IMR-90 (cell line): Measurements from ENCODE around the gene LGI1.

Source experiments
- CEBPB ChIP-seq: IDR thresholded peaks from 2 replicates; pipeline ENCODE4 v1.6.1; 2012; ENCODE audit warnings: low read depth, low read length, improper control_type of control experiment
- FOS ChIP-seq: fragments of 150-350 bp; IDR thresholded peaks from 2 replicates; pipeline ENCODE4 v1.6.1; 2016; ENCODE audit warnings: low read depth, low read length
- MAFK ChIP-seq: IDR thresholded peaks from 2 replicates; pipeline ENCODE4 v1.6.1; 2012; ENCODE audit warnings: low read depth, low read length, improper control_type of control experiment
- MXI1 ChIP-seq: IDR thresholded peaks from 2 replicates; pipeline ENCODE4 v1.6.1; 2012; ENCODE audit warnings: low read depth, mild to moderate bottlenecking, low read length, moderate library complexity, borderline replicate concordance
- POLR2A ChIP-seq: IDR thresholded peaks from 2 replicates; pipeline ENCODE4 v1.6.1; 2012; ENCODE audit warnings: mild to moderate bottlenecking, low read depth, low read length
- RCOR1 ChIP-seq: IDR thresholded peaks from 2 replicates; pipeline ENCODE4 v1.6.1; 2012; ENCODE audit warnings: mild to moderate bottlenecking, low read length, improper control_type of control experiment; ENCODE audit not compliant: insufficient replicate concordance
- SMC3 ChIP-seq: fragments of 150-350 bp; IDR thresholded peaks from 2 replicates; pipeline ENCODE4 v1.6.1; 2016; ENCODE audit warnings: low read depth, mild to moderate bottlenecking, antibody characterized with exemption, low read length, moderate library complexity
- TF ChIP-seq, protein P1 (sequence below): conservative IDR thresholded peaks from 2 replicates; pipeline ENCODE4 v1.5.1; 2012; ENCODE audit warnings: mild to moderate bottlenecking, low read depth, low read length, improper control_type of control experiment
- TF ChIP-seq, protein P2 (sequence below): fragments of 150-350 bp; IDR thresholded peaks from 2 replicates; pipeline ENCODE4 v1.6.1; 2017; ENCODE audit warnings: mild to moderate bottlenecking, antibody characterized with exemption, low read length, low read depth

DNA sequence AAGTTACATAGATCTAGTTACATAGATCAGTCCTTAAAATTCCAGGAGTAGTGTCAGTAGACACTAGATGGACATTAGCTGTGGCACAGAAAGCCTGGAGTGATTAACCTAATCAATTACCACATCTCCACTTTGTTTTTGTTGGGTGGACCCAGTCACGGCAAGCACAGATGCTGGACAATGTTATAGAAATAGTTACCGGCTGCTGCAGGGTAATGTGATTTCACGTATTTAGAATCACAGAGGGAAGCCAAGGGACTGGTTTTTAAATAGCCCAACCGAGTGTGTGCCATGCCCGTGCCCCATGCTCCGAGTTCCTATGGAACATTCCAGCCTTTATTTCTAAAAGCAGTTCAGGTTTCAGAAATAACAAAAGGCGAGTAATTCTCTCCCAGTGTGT is 2.8 kb downstream of the LGI1 start:
- TF ChIP-seq POLR2A (no peak), SMC3 (no peak), RCOR1 (no peak), MAFK (no peak), FOS (no peak), MXI1 (no peak), CEBPB (no peak)
- TF ChIP-seq, protein P1, sequence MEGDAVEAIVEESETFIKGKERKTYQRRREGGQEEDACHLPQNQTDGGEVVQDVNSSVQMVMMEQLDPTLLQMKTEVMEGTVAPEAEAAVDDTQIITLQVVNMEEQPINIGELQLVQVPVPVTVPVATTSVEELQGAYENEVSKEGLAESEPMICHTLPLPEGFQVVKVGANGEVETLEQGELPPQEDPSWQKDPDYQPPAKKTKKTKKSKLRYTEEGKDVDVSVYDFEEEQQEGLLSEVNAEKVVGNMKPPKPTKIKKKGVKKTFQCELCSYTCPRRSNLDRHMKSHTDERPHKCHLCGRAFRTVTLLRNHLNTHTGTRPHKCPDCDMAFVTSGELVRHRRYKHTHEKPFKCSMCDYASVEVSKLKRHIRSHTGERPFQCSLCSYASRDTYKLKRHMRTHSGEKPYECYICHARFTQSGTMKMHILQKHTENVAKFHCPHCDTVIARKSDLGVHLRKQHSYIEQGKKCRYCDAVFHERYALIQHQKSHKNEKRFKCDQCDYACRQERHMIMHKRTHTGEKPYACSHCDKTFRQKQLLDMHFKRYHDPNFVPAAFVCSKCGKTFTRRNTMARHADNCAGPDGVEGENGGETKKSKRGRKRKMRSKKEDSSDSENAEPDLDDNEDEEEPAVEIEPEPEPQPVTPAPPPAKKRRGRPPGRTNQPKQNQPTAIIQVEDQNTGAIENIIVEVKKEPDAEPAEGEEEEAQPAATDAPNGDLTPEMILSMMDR: no peak
- TF ChIP-seq, protein P2, sequence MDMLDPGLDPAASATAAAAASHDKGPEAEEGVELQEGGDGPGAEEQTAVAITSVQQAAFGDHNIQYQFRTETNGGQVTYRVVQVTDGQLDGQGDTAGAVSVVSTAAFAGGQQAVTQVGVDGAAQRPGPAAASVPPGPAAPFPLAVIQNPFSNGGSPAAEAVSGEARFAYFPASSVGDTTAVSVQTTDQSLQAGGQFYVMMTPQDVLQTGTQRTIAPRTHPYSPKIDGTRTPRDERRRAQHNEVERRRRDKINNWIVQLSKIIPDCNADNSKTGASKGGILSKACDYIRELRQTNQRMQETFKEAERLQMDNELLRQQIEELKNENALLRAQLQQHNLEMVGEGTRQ: no peak
